ENCODE measurements around the gene CFAP299.

Gene CFAP299

GRCh38 chr4:80873571-80873970, 538.0 kb downstream of the CFAP299 start:
- DNase-seq = no peak

DNA sequence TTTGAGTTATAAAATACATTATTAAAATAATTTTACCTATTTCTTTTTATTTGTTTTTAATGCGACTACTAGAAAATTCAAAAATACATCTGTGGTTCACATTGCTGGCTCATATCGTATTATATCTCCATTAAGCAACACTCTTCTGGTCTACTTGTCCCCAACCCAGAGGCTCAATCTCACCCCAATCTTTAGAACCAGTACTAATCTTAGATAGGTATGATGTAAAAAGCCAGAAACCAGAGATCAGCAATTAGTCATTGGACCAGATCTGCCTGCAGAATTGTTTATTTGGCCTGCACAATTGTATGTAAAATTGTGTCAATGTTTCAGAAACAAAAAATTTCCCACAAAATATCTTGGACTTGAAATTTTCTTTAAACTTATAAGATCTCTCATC, 539.4 kb downstream of the CFAP299 start:
- no peak for DNase-seq

- DNase-seq = no peak
Observed at GRCh38 chr4:80875642-80876041, 540.1 kb downstream of the CFAP299 start.

GRCh38 chr4:80876810-80877209, 541.3 kb downstream of the CFAP299 start:
- no peak for DNase-seq

DNA sequence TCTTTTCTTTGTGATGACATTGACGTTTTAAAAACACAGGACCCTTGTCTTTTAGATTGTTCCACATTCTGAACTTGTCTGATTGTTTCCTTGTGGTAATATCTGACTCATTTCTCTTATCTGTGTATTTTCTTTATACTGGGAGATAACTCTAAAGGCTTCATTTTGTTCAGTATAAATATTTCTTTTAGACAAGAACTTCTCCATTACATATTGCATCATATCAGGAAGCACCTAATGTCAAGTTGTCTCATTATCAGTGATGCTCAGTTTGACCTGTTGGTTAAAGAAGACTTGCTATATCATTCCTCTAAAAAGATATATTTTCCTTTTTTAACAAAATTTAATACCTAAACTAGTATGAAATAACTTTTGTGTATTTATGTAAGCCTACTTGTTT, 542.7 kb downstream of the CFAP299 start:
- no peak for DNase-seq

DNA sequence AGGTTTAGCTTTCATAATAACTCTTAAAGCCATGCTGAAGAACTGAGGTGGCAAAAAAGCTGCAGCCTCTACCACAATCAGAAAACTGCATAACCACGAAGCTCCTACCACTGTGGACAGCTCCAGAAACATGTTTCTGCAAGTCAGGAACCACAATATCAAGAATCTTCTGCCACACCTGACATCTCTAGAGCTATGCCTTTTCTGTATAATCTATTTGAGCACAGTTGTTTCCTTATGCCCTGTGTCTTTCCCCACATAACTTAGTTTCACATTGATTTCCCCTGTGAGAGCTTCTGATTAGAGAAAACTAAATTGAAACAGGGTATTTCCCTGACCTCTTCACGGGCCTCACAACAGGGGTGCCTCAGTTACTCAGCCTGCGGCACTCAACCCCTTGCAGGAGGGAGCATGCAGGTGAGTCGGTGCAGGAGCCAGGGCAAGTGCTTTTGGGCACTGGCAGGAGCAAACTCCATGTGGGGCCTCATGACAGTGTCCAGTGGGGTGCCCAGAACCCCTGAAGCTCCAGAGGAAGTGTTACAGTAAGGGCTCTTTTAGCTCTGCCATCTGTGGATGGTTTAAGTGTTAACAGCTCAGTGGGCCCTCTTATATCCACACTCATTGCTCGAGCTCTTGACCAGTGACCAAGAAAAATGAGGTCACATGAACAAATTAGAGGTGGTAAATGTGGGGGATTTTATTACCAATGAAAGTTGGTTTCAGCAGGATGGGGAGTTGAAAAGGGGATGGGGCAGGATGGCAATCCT, 562.2 kb downstream of the CFAP299 start:
- DNase-seq = no peak

DNA sequence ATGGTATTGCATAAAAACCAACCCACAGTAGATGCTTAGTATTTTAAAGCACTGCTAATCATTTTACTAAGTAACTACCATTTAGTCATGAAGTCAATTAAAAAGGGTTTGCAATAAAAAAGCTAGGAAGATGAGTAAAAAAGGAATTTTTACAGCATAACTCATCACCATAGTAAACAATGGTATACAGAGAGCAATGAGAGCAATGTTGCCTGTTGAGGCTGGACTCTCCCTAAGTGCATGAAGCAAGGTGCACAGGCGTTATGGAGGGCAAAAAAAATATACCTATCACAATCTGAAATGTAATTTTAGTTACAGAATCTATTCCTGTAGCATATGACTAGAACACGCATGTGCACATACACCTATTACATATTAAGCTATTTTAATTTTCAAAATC, 565.4 kb downstream of the CFAP299 start:
- no peak for DNase-seq

DNA sequence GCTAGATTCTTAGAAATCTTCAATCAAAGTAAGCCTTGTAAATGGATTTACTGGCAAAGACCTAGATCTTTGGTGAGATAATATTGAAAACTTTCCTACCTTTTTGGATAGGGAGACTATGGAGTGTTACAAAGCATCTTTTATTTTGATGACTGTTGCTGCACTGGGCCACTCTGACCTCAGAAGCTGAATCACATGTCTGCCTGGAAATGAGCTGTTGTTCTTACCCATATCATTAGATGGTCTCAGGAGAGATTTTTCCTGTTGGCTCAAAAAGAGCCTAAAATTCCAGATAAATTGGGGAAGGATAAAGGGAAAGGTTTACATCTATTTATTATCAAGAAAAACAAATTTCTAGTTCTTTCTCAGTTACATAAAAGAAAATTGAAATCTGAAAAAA, 567.5 kb downstream of the CFAP299 start:
- DNase-seq = no peak

- no peak for DNase-seq
Observed at GRCh38 chr4:80909938-80910337, 574.4 kb downstream of the CFAP299 start.

DNA sequence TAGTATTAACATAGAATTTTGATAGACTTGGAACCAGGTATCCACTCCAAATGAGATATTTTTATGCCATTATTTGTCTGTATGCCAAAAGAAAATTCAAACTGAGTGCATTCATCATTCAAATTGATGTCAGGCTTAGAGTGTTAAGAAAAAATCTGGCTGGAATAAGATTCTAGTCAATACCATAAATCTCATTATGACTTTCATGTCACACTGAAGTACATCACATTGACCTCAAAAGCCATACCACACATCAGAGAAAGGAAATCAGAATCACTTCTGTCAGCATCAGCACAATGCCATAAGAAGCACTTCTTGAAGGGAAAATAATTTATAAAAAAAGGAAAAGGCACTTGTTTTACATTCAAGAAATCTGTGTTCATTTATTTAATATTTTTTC, 575.9 kb downstream of the CFAP299 start:
- no peak for DNase-seq

DNA sequence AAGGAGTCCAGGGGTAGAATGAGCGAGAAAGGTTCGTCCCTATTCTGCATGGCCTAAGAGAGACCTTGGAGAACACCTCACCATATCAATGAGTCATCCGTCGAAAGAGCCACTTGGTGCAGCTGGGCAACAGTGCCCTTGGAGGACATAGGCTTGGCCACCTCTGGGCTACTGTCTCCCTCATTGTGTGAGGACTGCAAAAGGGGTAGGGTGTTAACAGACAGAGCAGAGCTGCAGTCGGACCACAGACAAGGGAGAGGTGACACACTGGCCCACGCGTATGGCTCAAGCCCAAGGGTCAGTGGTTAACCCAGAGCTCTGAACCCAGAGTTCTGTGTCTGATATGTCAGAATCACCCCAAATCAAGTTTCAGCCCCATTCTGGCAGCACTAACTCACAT, 576.8 kb downstream of the CFAP299 start:
- no peak for DNase-seq

GRCh38 chr4:80913381-80913780, 577.9 kb downstream of the CFAP299 start:
- no peak for DNase-seq

DNA sequence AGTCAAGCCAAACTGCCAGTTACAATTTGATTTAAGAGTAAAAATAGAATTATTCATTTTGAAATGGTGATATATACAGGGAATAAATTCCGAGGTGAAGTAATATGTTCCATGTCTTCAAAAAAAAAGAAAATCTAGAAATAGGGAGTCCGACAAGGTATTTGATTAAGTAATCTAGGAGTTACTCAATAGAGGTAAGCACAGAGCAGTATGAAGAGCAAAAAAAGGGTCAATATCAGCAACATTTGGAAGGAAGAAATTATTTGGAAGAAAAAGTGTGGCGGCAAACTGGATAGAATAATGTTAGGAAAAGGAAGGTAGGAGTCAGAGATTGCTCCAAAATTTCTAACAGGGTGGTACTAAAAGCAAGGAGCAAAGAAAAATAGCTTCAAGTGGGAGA, 581.2 kb downstream of the CFAP299 start:
- DNase-seq = no peak

DNA sequence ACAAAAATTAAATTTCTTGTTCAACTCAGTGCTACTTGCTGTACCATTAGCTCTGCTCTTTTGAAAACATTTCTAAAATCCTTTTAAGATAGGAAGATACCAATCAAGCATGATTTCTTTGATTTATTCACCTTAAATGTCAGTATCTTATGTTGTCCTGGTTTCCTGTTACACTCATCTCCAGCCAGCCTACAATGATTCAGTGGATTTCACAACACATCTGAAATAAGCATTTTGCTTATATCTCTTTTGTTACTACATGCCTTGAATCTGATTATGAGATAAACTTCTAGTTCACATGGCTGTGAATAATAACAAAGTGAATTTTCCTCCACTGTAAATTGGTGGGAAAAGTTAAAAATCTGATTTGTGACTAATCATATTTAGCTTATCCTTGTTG, 582.5 kb downstream of the CFAP299 start:
- no peak for DNase-seq

DNA sequence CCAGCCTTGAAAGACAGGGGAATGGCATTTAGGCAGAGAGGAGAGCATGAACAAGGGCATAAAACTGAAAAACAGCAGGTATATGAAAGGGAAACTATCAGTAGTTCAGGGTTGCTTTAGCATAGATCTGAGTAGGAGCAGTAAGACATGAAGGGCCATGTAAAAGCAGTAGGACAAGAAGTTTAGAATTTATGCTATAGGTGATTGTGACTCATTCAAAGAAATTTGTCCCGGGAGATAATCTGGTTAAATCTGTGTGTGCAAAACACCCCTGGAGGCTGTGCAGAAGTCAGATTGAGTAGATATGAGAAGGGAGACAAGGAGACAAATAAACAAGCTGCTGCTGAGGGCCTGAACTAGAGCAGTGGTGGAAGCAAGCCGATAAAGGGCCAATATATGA, 585.9 kb downstream of the CFAP299 start:
- no peak for DNase-seq

DNA sequence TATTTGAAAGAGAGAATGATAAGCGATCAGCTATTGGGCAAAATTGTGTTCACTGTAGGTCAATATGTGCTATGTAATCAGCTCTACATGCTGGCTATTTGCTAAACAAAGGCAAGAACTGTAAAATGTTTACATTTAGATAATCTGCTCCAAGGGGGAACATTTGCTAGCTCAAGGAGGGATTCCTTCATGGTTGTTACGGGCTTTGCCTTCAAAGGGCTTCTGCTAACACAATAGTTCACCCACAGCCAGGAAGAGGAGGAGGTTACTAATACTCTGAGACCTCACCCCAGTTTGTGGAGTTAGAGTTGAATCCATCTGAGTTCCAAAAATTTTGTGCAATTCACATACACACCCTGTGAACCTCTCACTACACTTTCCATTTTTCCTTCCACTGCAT, 587.4 kb downstream of the CFAP299 start:
- no peak for DNase-seq

- DNase-seq = no peak
Observed at GRCh38 chr4:80925293-80925692, 589.8 kb downstream of the CFAP299 start.

GRCh38 chr4:80926446-80926845, 590.9 kb downstream of the CFAP299 start:
- DNase-seq = no peak

GRCh38 chr4:80926891-80927290, 591.4 kb downstream of the CFAP299 start:
- DNase-seq = no peak

DNA sequence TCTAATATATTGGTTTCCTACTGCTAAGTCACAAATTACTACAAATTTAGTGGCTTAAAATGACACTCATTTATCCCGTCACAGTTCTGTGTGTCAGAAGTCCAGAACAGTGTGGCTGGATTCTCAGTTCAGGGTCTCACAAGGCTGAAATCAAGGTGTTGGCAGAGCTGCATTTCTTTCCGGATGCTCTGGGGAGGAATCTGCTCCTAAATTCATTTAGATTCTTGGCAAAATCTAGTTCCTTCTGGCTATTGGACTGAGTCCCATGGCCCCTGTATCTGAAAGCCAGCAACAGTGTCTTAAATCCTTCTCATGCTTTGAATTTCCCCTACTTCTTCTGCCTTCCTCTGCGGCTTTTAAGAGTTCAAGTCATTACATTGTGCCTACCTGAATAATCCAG, 591.9 kb downstream of the CFAP299 start:
- DNase-seq = no peak

- DNase-seq = no peak
Observed at GRCh38 chr4:80931631-80932081, 596.1 kb downstream of the CFAP299 start.

DNA sequence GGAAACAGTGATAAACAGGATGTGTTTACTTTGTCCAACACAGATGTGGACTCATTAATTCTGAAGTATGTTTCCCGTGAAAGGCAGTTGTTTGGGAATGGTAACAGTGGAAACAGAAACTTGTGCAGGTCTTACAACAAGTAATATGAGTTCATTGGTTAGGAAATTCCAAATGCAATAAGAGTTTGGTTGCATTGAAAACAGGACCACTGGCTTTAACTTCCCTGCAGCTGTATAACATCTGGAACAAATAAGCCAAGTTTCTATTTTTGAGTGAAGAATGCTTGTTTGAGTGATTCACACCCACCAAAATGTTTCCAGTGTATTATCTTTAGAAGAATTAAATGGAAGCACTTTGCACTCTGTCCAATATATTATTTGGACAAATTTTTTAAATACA, 612.6 kb downstream of the CFAP299 start:
- no peak for DNase-seq

- no peak for DNase-seq
Observed at GRCh38 chr4:80948995-80949394, 613.5 kb downstream of the CFAP299 start.

DNA sequence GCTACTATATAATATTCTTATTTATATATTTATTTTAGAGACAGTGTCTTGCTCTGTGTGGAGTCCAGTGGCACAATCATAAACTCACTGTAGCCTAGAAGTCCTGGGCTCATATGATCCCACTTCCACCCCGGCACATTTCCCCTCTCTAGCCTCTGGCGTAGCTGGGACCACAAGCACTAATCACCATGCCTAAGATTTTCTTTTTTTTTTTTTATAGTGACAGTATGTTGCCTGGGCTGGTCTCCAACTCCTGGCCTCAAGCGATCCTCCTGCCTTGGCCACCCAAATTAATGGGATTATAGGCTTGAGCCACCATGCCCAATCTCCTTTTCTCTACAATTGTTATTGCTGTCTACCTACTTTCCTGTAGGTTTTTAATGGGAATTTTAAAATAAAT, 620.9 kb downstream of the CFAP299 start:
- no peak for DNase-seq

DNA sequence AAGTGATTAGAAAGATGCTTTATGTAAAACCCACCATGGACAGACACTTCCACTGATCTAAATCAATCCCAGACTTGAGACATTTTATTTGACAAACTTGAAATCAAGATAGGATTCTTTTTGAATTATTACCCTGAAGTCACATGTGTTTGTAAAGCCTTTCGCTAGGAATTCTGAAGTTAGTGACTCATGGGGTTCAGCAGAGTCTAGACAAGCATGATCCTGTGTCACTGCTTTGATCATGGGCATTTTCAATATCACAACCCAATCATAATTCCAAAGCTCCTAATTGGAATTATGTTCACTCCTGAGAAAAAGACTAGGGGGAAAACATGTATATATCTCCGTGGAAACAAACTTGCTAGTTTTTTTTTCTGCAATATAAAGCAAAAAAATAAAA, 627.5 kb downstream of the CFAP299 start:
- no peak for DNase-seq

Measured in activated CD8-positive, alpha-beta memory T cell treated with anti-CD3 and anti-CD28 coated beads, Interleukin-2, amount 50 U/mL, for 48 hours (primary cell).